BLaER1 treated with 17β-estradiol and CSF1 and Interleukin-3, amounts not matched to agents 10 nM and 100 nM (cell line): ENCODE results near the gene ZSWIM8.
"Not testable (repeated sequence)": the region's sequence is repeated elsewhere in the genome, so short reads cannot be mapped to it uniquely, and the experiment has no call there.

Experiments used
- H3K27ac ChIP-seq, 11 experiments: shearing (Covaris generic); formaldehyde crosslinking; 2 replicates each; pipeline ENCODE4 v1.8.1; 2022
- H3K27me3 ChIP-seq, 11 experiments: shearing (Covaris generic); formaldehyde crosslinking; 2 replicates each; pipeline ENCODE4 v1.8.1; 2022
- H3K36me3 ChIP-seq, 11 experiments: shearing (Covaris generic); formaldehyde crosslinking; 2 replicates each; pipeline ENCODE4 v1.8.1; 2022
- H3K4me1 ChIP-seq, 10 experiments: shearing (Covaris generic); formaldehyde crosslinking; 2 replicates each; pipeline ENCODE4 v1.8.1; 2022
- H3K4me2 ChIP-seq, 11 experiments: shearing (Covaris generic); formaldehyde crosslinking; 2 replicates each; pipeline ENCODE4 v1.8.1; 2022
- H3K4me3 ChIP-seq, 10 experiments: shearing (Covaris generic); formaldehyde crosslinking; 2 replicates each; pipeline ENCODE4 v1.8.1; 2022
- H3K9ac ChIP-seq, 11 experiments: shearing (Covaris generic); formaldehyde crosslinking; 2 replicates each; pipeline ENCODE4 v1.8.1; 2022
- H3K9me3 ChIP-seq, 11 experiments: shearing (Covaris generic); formaldehyde crosslinking; replicated peaks in 1 of 11; 2 replicates each; pipeline ENCODE4 v1.8.1; 2022
- H4K20me1 ChIP-seq, 11 experiments: shearing (Covaris generic); formaldehyde crosslinking; 2 replicates each; pipeline ENCODE4 v1.8.1; 2022
- Cebpa-rat ChIP-seq, 11 experiments: shearing (Covaris generic); IDR thresholded peaks; 2 replicates each; pipeline ENCODE4 v1.8.1; 2022

ZSWIM8 gene, protein sequence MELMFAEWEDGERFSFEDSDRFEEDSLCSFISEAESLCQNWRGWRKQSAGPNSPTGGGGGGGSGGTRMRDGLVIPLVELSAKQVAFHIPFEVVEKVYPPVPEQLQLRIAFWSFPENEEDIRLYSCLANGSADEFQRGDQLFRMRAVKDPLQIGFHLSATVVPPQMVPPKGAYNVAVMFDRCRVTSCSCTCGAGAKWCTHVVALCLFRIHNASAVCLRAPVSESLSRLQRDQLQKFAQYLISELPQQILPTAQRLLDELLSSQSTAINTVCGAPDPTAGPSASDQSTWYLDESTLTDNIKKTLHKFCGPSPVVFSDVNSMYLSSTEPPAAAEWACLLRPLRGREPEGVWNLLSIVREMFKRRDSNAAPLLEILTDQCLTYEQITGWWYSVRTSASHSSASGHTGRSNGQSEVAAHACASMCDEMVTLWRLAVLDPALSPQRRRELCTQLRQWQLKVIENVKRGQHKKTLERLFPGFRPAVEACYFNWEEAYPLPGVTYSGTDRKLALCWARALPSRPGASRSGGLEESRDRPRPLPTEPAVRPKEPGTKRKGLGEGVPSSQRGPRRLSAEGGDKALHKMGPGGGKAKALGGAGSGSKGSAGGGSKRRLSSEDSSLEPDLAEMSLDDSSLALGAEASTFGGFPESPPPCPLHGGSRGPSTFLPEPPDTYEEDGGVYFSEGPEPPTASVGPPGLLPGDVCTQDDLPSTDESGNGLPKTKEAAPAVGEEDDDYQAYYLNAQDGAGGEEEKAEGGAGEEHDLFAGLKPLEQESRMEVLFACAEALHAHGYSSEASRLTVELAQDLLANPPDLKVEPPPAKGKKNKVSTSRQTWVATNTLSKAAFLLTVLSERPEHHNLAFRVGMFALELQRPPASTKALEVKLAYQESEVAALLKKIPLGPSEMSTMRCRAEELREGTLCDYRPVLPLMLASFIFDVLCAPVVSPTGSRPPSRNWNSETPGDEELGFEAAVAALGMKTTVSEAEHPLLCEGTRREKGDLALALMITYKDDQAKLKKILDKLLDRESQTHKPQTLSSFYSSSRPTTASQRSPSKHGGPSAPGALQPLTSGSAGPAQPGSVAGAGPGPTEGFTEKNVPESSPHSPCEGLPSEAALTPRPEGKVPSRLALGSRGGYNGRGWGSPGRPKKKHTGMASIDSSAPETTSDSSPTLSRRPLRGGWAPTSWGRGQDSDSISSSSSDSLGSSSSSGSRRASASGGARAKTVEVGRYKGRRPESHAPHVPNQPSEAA (N-terminal part only)

DNA sequence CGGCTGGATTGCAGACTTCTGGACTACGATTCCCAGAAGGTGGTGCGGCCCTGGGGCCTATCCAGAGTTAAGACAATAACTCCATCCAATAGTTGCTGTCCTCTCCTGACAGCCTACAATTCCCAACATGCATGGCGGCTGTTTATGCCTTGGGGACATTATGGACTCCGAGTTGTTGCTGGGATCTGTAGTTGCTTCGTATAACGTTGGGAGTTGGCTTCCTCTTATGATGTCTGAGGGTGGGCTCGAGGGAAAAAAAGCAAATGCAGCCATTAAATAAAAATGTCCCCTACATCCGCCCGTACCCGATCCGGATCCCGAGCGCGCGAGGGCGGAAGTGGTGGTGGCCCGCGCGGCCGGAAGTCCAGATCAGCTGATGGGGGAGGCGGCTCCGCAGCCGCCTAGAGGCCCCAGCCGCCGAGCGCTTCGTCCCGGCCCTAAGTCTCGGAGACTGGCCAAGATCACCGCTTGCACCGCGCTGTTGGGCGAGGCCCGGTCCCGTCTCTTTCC, at the start of gene ZSWIM8:
Gene ZSWIM8 (plus strand): TSS at position 396 of the 510 bp plus-strand sequence. CDS start 273 bp downstream, outside the sequence.
- peak within 1 kb of the TSS; percentile 88 to 95 (median 90) for H3K9ac ChIP-seq
- peaks cover 47 to 54% (median 50%) of the 10 kb centered on the region in 10 experiments for H3K4me1 ChIP-seq
- peaks cover 21 to 52% (median 36%) of the 10 kb centered on the region in 11 experiments; a peak in 20 of 22 replicates for H4K20me1 ChIP-seq
- H3K27ac ChIP-seq: peak within 1 kb of the TSS; percentile 80 to 89 (median 86)
- no peak for TF ChIP-seq Cebpa-rat (IDR thresholded peaks at IDR 0.05)
- peaks cover 15 to 39% (median 24%) of the 10 kb centered on the region in 11 experiments for H3K36me3 ChIP-seq
- H3K27me3 ChIP-seq: no peaks in the 10 kb centered on the region
- peak within 1 kb of the TSS; percentile 92 to 99 (median 96) for H3K4me2 ChIP-seq
- peak within 1 kb of the TSS; percentile 79 to 99 (median 88) for H3K4me3 ChIP-seq
- no peaks in the 10 kb centered on the region for H3K9me3 ChIP-seq

DNA sequence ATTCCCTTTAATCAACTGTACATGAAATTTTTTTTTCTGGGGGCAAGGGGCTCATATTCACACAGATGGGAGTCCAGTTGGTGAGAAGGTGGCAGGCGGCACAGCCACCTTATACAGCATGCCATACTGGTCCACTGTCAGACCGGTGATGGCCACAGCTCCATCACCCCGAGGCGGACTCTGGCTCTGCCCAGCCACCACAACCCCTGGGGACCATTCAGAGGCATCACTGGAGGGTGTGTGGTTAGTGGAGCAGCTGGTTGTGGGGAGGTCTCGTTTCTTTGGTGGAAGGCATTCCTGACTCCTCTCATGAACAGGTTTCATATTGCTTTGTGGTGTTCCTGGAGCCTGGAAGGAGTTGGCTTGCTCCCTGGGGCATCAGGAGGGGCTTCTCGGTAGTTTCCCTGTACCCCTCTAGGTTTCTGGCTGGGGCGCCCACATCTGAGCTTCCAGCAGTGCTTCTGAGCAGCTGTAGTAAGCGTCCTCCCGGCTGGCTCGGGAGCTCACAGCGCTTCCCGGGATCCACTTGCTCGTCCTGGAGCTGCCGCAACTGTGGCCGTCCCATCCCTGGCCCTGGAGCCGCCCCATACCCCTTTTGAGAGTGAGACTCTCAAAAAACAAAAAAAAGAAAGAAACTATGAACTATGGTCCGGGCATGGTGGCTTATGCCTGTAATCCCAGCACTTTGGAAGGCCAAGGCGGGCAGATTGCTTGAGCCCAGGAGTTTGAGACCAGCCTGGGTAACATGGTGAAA, 44.7 kb upstream of the ZSWIM8 start:
- H3K36me3 ChIP-seq: peaks cover 8 to 51% (median 33%) of the 10 kb centered on the region in 11 experiments; a peak in 21 of 22 replicates
- peaks cover 16 to 35% (median 24%) of the 10 kb centered on the region in 10 experiments for H3K4me1 ChIP-seq
- peak overlapping the region in 2 of 11 experiments; percentile 23 to 32; a peak in 1 of 22 replicates for H3K4me2 ChIP-seq
- not testable (repeated sequence) for H3K27ac ChIP-seq, H3K9me3 ChIP-seq, H4K20me1 ChIP-seq, H3K4me3 ChIP-seq, H3K9ac ChIP-seq, H3K27me3 ChIP-seq

DNA sequence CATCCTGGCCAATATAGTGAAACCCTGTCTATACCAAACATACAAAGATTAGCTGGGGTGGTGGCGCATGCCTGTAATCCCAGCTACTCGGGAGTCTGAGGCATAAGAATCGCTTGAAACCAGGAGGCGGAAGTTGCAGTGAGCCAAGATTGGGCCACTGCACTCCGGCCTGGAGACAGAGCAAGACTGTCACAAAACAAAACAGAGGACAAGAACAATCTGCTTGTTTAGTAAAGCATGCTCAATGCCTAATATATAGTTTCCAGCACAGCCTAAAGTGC, 43.0 kb upstream of the ZSWIM8 start:
- TF ChIP-seq Cebpa-rat (IDR thresholded peaks at IDR 0.05): no peak
- peaks cover 17 to 56% (median 34%) of the 10 kb centered on the region in 11 experiments for H3K36me3 ChIP-seq
- H3K9me3 ChIP-seq: no peaks in the 10 kb centered on the region
- H3K27me3 ChIP-seq: no peaks in the 10 kb centered on the region
- H3K4me3 ChIP-seq: no peak overlapping the region
- H3K4me2 ChIP-seq: peak overlapping the region in 5 of 11 experiments; percentile 86 to 98 (median 91); a peak in 3 of 22 replicates
- H3K27ac ChIP-seq: no peak overlapping the region
- H4K20me1 ChIP-seq: peaks cover 0 to 19% (median 5%) of the 10 kb centered on the region in 11 experiments; a peak in 11 of 22 replicates
- peaks cover 23 to 47% (median 37%) of the 10 kb centered on the region in 10 experiments for H3K4me1 ChIP-seq
- H3K9ac ChIP-seq: no peak overlapping the region

DNA sequence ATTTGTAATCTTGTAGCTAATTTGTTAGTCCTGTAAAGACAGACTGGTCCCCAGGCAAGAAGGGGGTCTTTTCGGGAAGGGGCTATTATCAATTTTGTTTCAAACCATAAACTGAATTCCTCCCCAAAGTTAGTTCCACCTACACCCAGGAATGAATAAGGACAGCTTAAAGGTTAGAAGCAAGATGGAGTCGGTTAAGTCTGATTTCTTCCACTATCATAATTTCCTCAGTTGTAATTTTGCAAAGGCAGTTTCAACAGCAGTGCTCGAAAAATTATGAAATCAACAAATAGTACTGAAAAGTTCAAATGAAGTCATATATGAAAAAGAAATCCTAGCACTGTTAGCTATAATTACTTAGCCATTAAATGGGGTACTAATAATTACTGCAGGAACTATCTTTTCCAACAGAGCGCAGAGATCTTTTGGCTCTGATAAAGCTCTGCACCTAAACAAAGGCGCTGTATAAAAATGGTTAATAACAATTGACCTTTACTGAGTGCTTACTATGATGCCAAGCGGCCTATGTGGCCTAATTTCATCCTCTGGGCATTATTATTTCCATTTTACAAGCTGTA, 42.0 kb upstream of the ZSWIM8 start:
- H4K20me1 ChIP-seq: peaks cover 0 to 23% (median 5%) of the 10 kb centered on the region in 11 experiments; a peak in 12 of 22 replicates
- peaks cover 24 to 48% (median 39%) of the 10 kb centered on the region in 10 experiments for H3K4me1 ChIP-seq
- TF ChIP-seq Cebpa-rat (IDR thresholded peaks at IDR 0.05): no peak
- H3K27me3 ChIP-seq: no peaks in the 10 kb centered on the region
- H3K9ac ChIP-seq: peak overlapping the region; percentile 79 to 95 (median 88)
- H3K4me2 ChIP-seq: peak overlapping the region; percentile 86 to 98 (median 88)
- no peaks in the 10 kb centered on the region for H3K9me3 ChIP-seq
- H3K4me3 ChIP-seq: peak overlapping the region; percentile 71 to 99 (median 89)
- H3K27ac ChIP-seq: peak overlapping the region; percentile 85 to 97 (median 92)
- peaks cover 22 to 58% (median 34%) of the 10 kb centered on the region in 11 experiments for H3K36me3 ChIP-seq

DNA sequence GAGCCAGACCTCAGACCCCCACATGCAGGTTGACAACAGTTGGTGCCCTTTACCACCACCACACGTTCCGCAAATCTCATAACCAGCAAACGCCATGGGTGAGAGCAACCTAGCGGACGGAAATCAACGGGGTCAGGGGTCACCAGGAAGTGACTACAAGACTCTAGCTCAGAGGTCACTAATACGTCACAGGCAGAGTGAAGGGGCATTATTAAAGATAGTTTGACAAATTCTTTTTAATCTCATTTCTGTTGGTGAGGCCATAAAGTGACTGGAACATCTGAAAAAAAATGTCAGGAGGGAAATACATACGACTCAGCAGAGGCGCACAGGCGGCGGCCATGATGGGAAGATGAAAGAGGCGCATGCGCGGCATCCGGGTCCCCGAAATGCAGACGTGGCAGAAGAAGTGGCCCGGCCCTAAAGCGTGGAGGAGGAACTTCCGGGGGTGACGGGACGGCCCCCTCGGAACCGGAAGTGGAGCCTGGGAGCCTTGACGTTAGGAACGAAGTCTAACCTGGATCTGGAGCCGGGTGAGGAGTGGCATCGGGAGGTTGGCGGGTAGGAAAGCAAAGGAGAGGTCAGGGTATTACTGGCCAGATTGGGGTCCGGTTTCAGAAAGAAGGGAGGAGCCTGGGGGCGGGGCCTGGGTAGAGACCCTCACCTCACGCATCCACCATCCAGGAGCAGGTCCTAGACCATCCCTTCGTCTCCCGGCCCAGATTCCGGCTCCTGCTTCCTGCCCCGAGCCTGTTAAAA, 41.3 kb upstream of the ZSWIM8 start, which contains the start of gene SEC24C:
Gene SEC24C (plus strand): TSS at position 468 of the 759 bp plus-strand sequence. CDS start 2,461 bp downstream, outside the sequence.
- Histone ChIP-seq H3K9ac (peak within 1 kb of the TSS; percentile 79 to 95 (median 88)), H3K4me2 (peak within 1 kb of the TSS; percentile 86 to 98 (median 94)), H4K20me1 (peaks cover 0 to 30% (median 8%) of the 10 kb centered on the region in 11 experiments; a peak in 13 of 22 replicates), H3K4me3 (peak within 1 kb of the TSS; percentile 71 to 99 (median 89)), H3K9me3 (no peaks in the 10 kb centered on the region), H3K36me3 (peaks cover 28 to 63% (median 37%) of the 10 kb centered on the region in 11 experiments), H3K4me1 (peaks cover 30 to 55% (median 41%) of the 10 kb centered on the region in 10 experiments), H3K27ac (peak within 1 kb of the TSS; percentile 85 to 97 (median 92)), H3K27me3 (no peaks in the 10 kb centered on the region)
- no peak for TF ChIP-seq Cebpa-rat (IDR thresholded peaks at IDR 0.05)

DNA sequence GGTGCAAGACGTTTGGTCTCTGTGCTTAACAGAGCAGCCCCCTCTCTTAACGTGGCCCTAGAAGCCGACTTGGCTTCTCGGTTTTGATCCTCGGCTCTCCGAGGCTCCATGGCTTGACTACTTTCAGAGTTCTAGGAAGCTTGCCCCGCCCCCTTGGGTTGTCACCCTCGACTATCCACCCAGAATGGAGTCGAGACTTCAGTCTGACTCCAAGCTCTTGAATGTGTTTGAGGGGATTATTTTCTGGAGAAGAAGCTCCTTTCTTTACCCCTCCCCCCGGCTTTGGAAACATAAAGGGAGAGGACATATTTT, 40.8 kb upstream of the ZSWIM8 start:
- Histone ChIP-seq H3K4me1 (peaks cover 32 to 60% (median 41%) of the 10 kb centered on the region in 10 experiments), H3K4me2 (peak overlapping the region; percentile 86 to 98 (median 94)), H3K27me3 (no peaks in the 10 kb centered on the region), H3K4me3 (peak overlapping the region; percentile 71 to 99 (median 89)), H3K9ac (peak overlapping the region; percentile 79 to 95 (median 88)), H3K36me3 (peaks cover 34 to 64% (median 42%) of the 10 kb centered on the region in 11 experiments), H3K27ac (peak overlapping the region; percentile 85 to 97 (median 92)), H4K20me1 (peaks cover 2 to 35% (median 14%) of the 10 kb centered on the region in 11 experiments; a peak in 15 of 22 replicates), H3K9me3 (no peaks in the 10 kb centered on the region)
- no peak for TF ChIP-seq Cebpa-rat (IDR thresholded peaks at IDR 0.05)

DNA sequence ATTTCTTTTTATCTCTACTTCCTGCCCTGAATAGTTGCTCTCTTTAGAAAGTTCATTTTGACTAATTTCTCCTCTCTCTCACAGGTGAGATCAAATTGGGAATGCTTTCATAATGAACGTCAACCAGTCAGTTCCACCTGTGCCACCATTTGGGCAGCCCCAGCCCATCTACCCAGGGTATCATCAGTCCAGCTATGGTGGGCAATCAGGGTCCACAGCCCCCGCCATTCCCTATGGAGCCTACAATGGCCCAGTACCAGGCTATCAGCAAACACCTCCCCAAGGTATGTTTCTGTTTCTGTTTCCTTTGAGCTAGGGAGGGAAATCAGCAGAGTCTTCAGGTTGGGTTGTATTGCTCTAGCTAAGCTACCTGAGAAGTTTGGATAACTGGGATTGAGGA, 38.7 kb upstream of the ZSWIM8 start:
- Histone ChIP-seq H3K4me3 (no peak overlapping the region), H3K4me1 (peaks cover 29 to 60% (median 33%) of the 10 kb centered on the region in 10 experiments), H3K9ac (peak overlapping the region in 4 of 11 experiments; percentile 0 to 83 (median 4); a peak in 3 of 22 replicates), H3K9me3 (no peaks in the 10 kb centered on the region), H4K20me1 (peaks cover 20 to 56% (median 34%) of the 10 kb centered on the region in 11 experiments; a peak in 18 of 22 replicates), H3K36me3 (peaks cover 55 to 69% (median 61%) of the 10 kb centered on the region in 11 experiments), H3K4me2 (peak overlapping the region in 7 of 11 experiments; percentile 86 to 98 (median 88); a peak in 9 of 22 replicates), H3K27ac (no peak overlapping the region), H3K27me3 (no peaks in the 10 kb centered on the region)
- no peak for TF ChIP-seq Cebpa-rat (IDR thresholded peaks at IDR 0.05)
